ENCODE results near the gene KCNJ14.

KCNJ14 gene

DNA sequence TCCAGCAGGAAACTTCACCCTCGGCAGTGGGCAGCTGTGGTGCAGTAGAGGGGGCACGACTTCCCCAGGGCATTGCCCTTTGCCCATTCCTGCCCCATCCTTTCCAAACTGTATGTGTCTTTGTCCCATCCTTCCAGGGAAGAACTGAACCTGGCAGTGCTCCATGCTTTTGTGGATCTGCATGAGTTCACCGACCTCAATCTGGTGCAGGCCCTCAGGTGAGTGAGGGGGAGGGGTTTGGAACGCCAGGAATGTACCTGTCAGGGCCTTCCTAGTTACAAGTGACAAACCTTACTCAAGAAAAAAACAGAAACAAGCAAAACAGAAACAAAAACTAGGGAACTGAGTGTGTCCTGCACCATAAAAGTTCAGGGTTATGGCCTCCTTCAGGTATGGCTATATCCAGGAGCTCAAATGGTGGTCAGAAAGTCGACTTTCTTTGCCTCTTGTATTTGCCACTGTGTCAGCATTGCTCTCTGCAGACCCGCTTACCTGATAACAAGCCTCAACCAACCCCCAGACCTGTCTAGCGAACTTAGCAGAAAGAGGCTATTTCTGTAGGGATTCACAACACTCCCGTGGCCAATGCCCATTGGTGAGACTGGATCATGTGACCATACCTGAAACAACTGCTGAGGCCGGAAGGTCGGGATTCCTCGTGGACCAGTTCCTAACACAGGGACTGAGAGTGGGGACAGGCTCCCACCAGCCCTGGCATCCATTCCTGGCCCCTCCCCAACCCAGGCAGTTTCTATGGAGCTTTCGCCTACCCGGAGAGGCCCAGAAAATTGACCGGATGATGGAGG lies 18.0 kb downstream of the KCNJ14 start:
- Histone ChIP-seq H3K27ac (ENCODE audit: low read depth, low read length) (no peak overlapping the region), H3K4me3 (ENCODE audit: low read length) (no peak overlapping the region), H3K4me1 (ENCODE audit: insufficient read depth, low read length) (no peaks in the 10 kb centered on the region), H3K36me3 (ENCODE audit: insufficient read depth, low read length) (peaks cover 76% of the 10 kb centered on the region), H3K9me3 (ENCODE audit: insufficient read depth, low read depth, low read length) (no peaks in the 10 kb centered on the region), H3K27me3 (ENCODE audit: insufficient read depth, low read length) (no peaks in the 10 kb centered on the region), H3K9ac (ENCODE audit: low read depth, low read length) (no peak overlapping the region)
- WGBS, result 93% methylated on average over 14 of the region's 14 CpGs

DNA sequence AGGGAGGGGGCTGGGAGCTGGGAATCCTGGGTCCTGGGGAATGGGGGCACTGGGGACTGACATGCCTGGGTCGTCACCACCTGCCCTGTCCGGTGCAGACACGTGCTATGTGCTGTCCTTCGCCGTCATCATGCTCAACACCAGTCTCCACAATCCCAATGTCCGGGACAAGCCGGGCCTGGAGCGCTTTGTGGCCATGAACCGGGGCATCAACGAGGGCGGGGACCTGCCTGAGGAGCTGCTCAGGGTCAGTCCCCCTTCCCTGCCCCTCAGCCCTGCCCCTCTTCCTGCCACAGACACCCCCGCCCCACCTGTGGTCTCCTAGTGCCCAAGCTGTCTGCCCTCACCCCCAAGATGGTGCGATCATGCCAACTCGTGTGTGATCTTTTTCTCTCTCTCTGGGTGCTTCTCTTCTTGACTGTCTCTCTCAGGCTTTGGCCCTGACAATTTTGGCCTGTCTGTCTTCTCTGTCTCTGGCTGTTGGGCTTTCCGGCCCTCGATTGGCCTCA lies 18.8 kb downstream of the KCNJ14 start:
- Histone ChIP-seq H3K27me3 (ENCODE audit: insufficient read depth, low read length) (no peaks in the 10 kb centered on the region), H3K4me3 (ENCODE audit: low read length) (no peak overlapping the region), H3K36me3 (ENCODE audit: insufficient read depth, low read length) (peaks cover 80% of the 10 kb centered on the region), H3K27ac (ENCODE audit: low read depth, low read length) (no peak overlapping the region), H3K9ac (ENCODE audit: low read depth, low read length) (no peak overlapping the region), H3K4me1 (ENCODE audit: insufficient read depth, low read length) (no peaks in the 10 kb centered on the region), H3K9me3 (ENCODE audit: insufficient read depth, low read depth, low read length) (no peaks in the 10 kb centered on the region)
- 95% methylated on average over 16 of the region's 16 CpGs for WGBS

DNA sequence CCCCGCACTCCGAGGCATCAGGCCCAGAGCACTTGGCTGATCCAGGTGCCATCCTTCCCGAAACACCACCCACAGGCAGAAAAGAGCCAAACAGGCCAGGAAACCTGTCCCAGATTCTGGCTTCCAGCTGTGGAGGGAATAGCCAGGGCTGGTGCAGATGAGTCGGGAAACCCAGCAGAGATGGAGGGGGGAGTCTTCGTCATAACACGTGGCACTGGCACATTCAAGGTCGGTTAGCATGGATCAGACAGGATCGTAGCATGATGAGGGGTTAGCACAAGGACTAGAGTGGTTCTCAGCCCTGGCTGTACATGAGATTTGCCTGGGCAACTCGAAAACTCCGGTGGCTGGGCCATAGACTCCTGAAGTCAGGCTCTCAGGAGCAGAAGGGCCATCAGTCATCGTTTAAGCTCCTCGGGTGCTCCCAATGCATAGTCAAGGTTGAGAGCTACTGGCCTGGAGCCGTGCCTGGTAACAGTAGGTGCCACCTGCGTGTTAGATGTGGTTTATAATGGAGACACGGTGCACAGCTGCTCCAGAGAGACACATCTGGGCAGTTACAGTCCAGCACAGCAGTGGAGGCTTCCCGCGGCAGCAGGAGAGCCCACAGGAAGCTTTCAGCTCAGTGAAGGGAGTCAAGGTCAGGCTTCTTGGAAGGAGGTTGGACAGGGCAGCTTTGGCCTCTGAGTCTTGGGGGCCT lies 20.1 kb downstream of the KCNJ14 start:
- no peaks in the 10 kb centered on the region for H3K4me1 ChIP-seq (ENCODE audit: insufficient read depth, low read length)
- H3K9me3 ChIP-seq (ENCODE audit: insufficient read depth, low read depth, low read length), result no peaks in the 10 kb centered on the region
- H3K9ac ChIP-seq (ENCODE audit: low read depth, low read length), result no peak overlapping the region
- peaks cover 89% of the 10 kb centered on the region for H3K36me3 ChIP-seq (ENCODE audit: insufficient read depth, low read length)
- H3K27me3 ChIP-seq (ENCODE audit: insufficient read depth, low read length), result no peaks in the 10 kb centered on the region
- WGBS, result 94% methylated on average over 17 of the region's 17 CpGs
- H3K27ac ChIP-seq (ENCODE audit: low read depth, low read length), result no peak overlapping the region
- no peak overlapping the region for H3K4me3 ChIP-seq (ENCODE audit: low read length)

DNA sequence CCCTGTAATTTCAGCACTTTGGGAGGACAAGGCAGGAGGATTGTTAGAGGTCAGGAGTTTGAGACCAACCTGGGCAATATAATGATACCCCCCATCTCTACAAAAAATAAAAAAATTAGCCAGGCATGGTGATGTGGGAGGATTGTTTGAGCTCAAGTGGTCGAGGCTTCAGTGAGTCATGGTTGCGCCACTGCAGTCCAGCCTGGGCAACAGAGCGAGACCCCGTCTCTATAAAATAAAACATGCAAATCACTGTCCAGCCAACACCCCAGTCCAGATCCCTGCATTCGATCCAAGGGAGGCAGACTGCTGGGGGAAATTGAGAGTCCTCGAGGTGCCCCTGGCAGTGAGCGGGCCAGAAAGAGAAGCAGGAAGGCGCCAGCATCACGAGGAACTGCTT lies 20.8 kb downstream of the KCNJ14 start:
- no peaks in the 10 kb centered on the region for H3K9me3 ChIP-seq (ENCODE audit: insufficient read depth, low read depth, low read length)
- 96% methylated on average over 9 of the region's 9 CpGs for WGBS
- no peaks in the 10 kb centered on the region for H3K27me3 ChIP-seq (ENCODE audit: insufficient read depth, low read length)
- H3K36me3 ChIP-seq (ENCODE audit: insufficient read depth, low read length), result peaks cover 86% of the 10 kb centered on the region
- H3K4me3 ChIP-seq (ENCODE audit: low read length), result no peak overlapping the region
- H3K27ac ChIP-seq (ENCODE audit: low read depth, low read length), result no peak overlapping the region
- no peak overlapping the region for H3K9ac ChIP-seq (ENCODE audit: low read depth, low read length)
- H3K4me1 ChIP-seq (ENCODE audit: insufficient read depth, low read length), result no peaks in the 10 kb centered on the region

DNA sequence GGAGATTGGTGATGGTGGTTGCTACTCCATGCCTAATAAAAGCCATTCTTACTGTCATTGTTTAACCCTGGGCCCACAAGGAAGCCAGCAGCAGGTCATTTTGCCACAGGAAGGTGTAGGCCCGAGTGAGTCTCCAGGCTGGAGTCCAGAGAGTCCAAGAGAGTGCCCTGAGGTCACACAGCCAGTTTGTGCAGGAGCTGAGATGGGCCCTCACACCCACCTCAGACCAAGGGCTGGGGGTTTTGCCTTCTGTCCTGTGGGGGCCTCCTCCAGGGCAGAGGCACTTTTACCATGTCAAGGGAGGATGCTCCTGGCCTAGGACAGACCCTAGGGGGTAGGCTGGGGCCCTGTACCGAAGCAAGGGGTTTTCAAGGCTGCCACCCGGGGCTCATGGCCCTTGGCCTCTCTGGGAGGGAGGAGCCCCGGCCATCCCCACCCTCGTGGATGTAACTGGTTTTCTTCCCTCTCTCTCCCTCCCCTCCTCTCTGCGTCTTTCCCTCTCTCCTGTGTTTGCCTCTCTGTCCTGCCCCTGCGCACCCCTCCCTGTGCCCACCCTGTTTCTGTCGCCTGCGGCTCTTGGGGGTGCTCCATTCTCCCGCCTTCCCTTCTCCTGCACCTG lies 21.8 kb downstream of the KCNJ14 start:
- WGBS, result 89% methylated on average over 10 of the region's 10 CpGs
- no peaks in the 10 kb centered on the region for H3K9me3 ChIP-seq (ENCODE audit: insufficient read depth, low read depth, low read length)
- no peaks in the 10 kb centered on the region for H3K4me1 ChIP-seq (ENCODE audit: insufficient read depth, low read length)
- peaks cover 85% of the 10 kb centered on the region for H3K36me3 ChIP-seq (ENCODE audit: insufficient read depth, low read length)
- H3K27me3 ChIP-seq (ENCODE audit: insufficient read depth, low read length), result no peaks in the 10 kb centered on the region
- no peak overlapping the region for H3K4me3 ChIP-seq (ENCODE audit: low read length)
- H3K9ac ChIP-seq (ENCODE audit: low read depth, low read length), result no peak overlapping the region
- H3K27ac ChIP-seq (ENCODE audit: low read depth, low read length), result no peak overlapping the region

DNA sequence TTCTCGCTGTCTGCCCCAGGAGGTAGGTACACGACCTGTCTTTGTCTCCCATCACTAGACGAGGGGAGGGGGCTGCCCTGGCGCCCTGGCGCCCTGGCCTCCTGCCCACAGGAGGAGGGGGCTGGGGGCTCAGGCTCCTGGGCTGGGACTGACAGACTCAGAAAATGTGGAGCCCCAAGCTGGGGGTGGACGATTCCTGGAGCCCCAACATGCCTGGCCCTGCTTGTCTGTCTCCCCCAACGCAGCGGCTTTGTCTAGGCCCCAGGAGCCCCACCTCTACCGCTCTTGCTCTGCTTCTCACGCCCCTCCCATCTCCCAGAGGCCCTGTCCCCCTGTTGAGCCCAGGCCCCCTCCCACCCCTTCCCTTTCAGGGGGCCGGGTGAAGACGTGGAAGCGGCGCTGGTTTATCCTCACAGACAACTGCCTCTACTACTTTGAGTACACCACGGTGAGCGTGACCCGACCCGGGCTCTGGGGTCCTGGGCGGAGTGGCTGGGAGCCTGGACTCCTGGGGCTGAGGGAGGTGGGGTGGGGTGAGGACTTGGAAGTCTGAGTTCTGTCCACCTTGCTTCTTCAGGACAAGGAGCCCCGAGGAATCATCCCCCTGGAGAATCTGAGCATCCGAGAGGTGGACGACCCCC lies 22.4 kb downstream of the KCNJ14 start:
- H3K27me3 ChIP-seq (ENCODE audit: insufficient read depth, low read length), result no peaks in the 10 kb centered on the region
- WGBS, result 93% methylated on average over 22 of the region's 22 CpGs
- no peaks in the 10 kb centered on the region for H3K9me3 ChIP-seq (ENCODE audit: insufficient read depth, low read depth, low read length)
- H3K4me3 ChIP-seq (ENCODE audit: low read length), result no peak overlapping the region
- no peak overlapping the region for H3K27ac ChIP-seq (ENCODE audit: low read depth, low read length)
- no peak overlapping the region for H3K9ac ChIP-seq (ENCODE audit: low read depth, low read length)
- H3K4me1 ChIP-seq (ENCODE audit: insufficient read depth, low read length), result no peaks in the 10 kb centered on the region
- H3K36me3 ChIP-seq (ENCODE audit: insufficient read depth, low read length), result peaks cover 79% of the 10 kb centered on the region

DNA sequence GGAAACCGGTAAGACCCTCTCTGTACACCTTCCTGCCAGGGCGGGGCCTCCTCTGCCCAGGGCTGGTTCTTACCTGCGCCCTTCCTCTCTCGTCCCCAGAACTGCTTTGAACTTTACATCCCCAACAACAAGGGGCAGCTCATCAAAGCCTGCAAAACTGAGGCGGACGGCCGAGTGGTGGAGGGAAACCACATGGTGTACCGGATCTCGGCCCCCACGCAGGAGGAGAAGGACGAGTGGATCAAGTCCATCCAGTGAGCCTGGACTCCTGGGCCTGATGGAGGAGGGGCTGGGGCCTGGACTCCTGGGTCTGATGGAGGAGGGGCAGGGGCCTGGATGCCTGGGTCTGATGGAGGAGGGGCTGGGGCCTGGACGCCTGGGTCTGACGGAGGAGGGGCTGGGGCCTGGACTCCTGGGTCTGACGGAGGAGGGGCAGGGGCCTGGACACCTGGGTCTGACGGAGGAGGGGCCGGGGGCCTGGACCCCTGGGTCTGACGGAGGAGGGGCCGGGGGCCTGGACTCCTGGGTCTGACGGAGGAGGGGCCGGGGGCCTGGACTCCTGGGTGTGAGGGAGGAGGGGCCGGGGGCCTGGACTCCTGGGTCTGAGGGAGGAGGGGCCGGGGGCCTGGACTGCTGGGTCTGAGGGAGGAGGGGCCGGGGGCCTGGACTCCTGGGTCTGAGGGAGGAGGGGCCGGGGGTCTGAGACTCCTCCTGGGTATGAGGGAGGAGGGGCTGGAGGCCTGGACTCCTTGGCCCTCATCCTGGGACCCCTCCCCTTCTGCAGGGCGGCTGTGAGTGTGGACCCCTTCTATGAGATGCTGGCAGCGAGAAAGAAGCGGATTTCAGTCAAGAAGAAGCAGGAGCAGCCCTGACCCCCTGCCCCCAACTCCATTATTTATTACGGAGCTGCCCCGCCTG lies 23.2 kb downstream of the KCNJ14 start:
- H3K4me3 ChIP-seq (ENCODE audit: low read length), result no peak overlapping the region
- H3K9ac ChIP-seq (ENCODE audit: low read depth, low read length), result no peak overlapping the region
- peaks cover 72% of the 10 kb centered on the region for H3K36me3 ChIP-seq (ENCODE audit: insufficient read depth, low read length)
- no peaks in the 10 kb centered on the region for H3K9me3 ChIP-seq (ENCODE audit: insufficient read depth, low read depth, low read length)
- no peak overlapping the region for H3K27ac ChIP-seq (ENCODE audit: low read depth, low read length)
- H3K4me1 ChIP-seq (ENCODE audit: insufficient read depth, low read length), result no peaks in the 10 kb centered on the region
- H3K27me3 ChIP-seq (ENCODE audit: insufficient read depth, low read length), result no peaks in the 10 kb centered on the region
- 94% methylated on average over 28 of the region's 29 CpGs for WGBS

DNA sequence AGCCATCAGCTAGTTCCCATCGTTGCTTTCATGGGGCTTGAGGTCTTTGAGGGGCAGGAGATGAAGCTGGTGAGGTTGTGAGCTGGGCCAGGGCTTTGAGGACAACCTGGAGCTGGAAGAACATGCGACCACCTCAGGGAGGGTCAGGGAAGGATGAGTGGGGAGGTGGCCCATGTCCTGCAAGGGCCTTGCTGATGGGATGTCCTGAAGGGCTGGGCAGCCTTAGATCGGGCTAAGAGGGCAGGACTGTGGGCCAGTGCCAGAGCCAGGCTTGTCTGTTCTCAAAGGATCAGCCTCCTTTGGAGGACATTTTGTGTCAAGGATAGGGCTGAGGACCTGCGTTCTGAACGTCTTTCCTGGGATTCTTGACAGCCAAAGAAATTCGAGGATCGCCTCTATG lies 24.3 kb downstream of the KCNJ14 start:
- peaks cover 61% of the 10 kb centered on the region for H3K36me3 ChIP-seq (ENCODE audit: insufficient read depth, low read length)
- H3K9ac ChIP-seq (ENCODE audit: low read depth, low read length), result no peak overlapping the region
- no peak overlapping the region for H3K4me3 ChIP-seq (ENCODE audit: low read length)
- WGBS, result 92% methylated on average over 7 of the region's 7 CpGs
- H3K9me3 ChIP-seq (ENCODE audit: insufficient read depth, low read depth, low read length), result no peaks in the 10 kb centered on the region
- H3K27ac ChIP-seq (ENCODE audit: low read depth, low read length), result no peak overlapping the region
- no peaks in the 10 kb centered on the region for H3K4me1 ChIP-seq (ENCODE audit: insufficient read depth, low read length)
- no peaks in the 10 kb centered on the region for H3K27me3 ChIP-seq (ENCODE audit: insufficient read depth, low read length)

DNA sequence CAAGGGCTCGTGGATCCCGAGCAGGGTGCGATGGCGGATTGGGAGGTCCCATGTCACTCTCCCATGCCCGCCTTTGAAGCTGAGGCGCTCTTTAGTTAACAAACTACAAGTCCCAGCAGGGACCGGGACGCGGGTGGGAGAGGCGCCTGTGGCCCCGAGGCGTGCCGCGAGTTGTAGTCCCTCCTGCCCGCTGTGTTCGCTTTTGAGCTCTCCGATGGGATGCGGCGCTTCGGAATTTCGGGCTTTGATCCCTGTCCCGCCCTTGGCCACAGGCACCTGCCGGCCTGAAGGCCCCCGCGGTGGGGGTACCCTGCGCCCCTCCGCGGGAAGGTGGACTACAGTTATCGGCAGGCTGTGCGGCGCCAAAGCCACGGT lies 24.8 kb downstream of the KCNJ14 start:
- Histone ChIP-seq H3K4me1 (ENCODE audit: insufficient read depth, low read length) (no peaks in the 10 kb centered on the region), H3K9me3 (ENCODE audit: insufficient read depth, low read depth, low read length) (no peaks in the 10 kb centered on the region), H3K36me3 (ENCODE audit: insufficient read depth, low read length) (peaks cover 56% of the 10 kb centered on the region), H3K4me3 (ENCODE audit: low read length) (no peak overlapping the region), H3K27me3 (ENCODE audit: insufficient read depth, low read length) (no peaks in the 10 kb centered on the region), H3K9ac (ENCODE audit: low read depth, low read length) (no peak overlapping the region), H3K27ac (ENCODE audit: low read depth, low read length) (no peak overlapping the region)
- 96% methylated on average over 32 of the region's 32 CpGs for WGBS

Measured in HUES64 (cell line).